Sigmoid colon (tissue), 7 donors: ENCODE results near the gene YIPF3. TPM values are rescaled to one million over a fixed set of nuclear protein-coding genes. Genes with fewer than 3 reads are reported as not detected.

Experiments used
- DNase-seq: peaks from one replicate; pipeline ENCODE4 v3.0.0-alpha.2; 2019
- H3K27ac ChIP-seq, 4 donors: fragments of 200-600 bp; sonication (generic); one replicate each; pipeline ENCODE4 v1.5.1; 2016 to 2019; ENCODE audit warnings: mild to moderate bottlenecking in 1 of 4
- H3K27me3 ChIP-seq, 3 donors: fragments of 200-600 bp; sonication (generic); one replicate each; pipeline ENCODE4 v1.5.1; 2019; ENCODE audit warnings: mild to moderate bottlenecking in 1 of 3
- H3K36me3 ChIP-seq, 4 donors: fragments of 200-600 bp; sonication (generic); one replicate each; pipeline ENCODE4 v1.5.1; 2016 to 2019
- H3K4me1 ChIP-seq, 4 donors: fragments of 200-600 bp; sonication (generic); one replicate each; pipeline ENCODE4 v1.5.1; 2017 to 2019
- H3K4me3 ChIP-seq, 4 donors: fragments of 200-600 bp; sonication (generic); one replicate each; pipeline ENCODE4 v1.5.1; 2017 to 2019; ENCODE audit warnings: mild to moderate bottlenecking in 2 of 4, moderate library complexity in 1 of 4
- H3K9me3 ChIP-seq, 4 donors: fragments of 200-600 bp in 3 of 4; sonication (generic) in 3 of 4; one replicate each; pipeline versions ENCODE4 v1.5.1 to v1.6.1; 2013 to 2019
- EP300 ChIP-seq, 4 donors: sonication (generic); formaldehyde crosslinking; IDR thresholded peaks; one replicate each; pipeline ENCODE4 v1.6.1; 2017; ENCODE audit warnings: antibody characterized with exemption in 4 of 4
- POLR2A ChIP-seq, 2 donors: fragments of 450-650 bp; IDR thresholded peaks; one replicate each; pipeline ENCODE4 v1.6.1; 2016; ENCODE audit warnings: antibody characterized with exemption in 2 of 2, mild to moderate bottlenecking in 2 of 2, moderate library complexity in 2 of 2
- POLR2AphosphoS5 ChIP-seq, 4 donors: sonication (generic); formaldehyde crosslinking; IDR thresholded peaks; one replicate each; pipeline ENCODE4 v1.6.1; 2017; ENCODE audit warnings: antibody characterized with exemption in 4 of 4
- WGBS, 2 donors: extraction: QIAGEN DNeasy Blood & Tissue Kit; methylation state at CpG; one replicate each; pipeline ENCODE4 v1.1.7; 2013; 5-methylcytosine and 5-hydroxymethylcytosine counted together
- intact Hi-C: fragments of 100-400 bp; cut with DNase I; formaldehyde crosslinking; loops from one replicate; pipeline ENCODE4 v1.15.1; 2023
- polyA plus RNA-seq, 3 donors: library from polyadenylated mRNA; stranded (reverse); fragments of 200-250 nt; gene quantifications; one replicate each; pipeline ENCODE4 v1.2.3, GENCODE V29; 2013
- total RNA-seq, 4 donors: library from RNA; depleted of rRNA; stranded (reverse); fragments of >200 nt; gene quantifications; one replicate each; pipeline ENCODE4 v1.1.0, GENCODE V29; 2016
- TF ChIP-seq, protein P1 (sequence below), 4 experiments: fragments of 450-650 bp in 3 of 4; fragments of 200-600 bp in 1 of 4; IDR thresholded peaks; one replicate each; pipeline ENCODE4 v1.5.1; 2016 to 2019; ENCODE audit warnings: antibody characterized with exemption in 4 of 4, mild to moderate bottlenecking in 3 of 4, moderate library complexity in 2 of 4
- donor health status: healthy with polysubstance abuse.
- donor health status: Bipolar disorder and iron deficiency.
- donor health status: healthy.

The YIPF3 gene
- total and polyA plus RNA-seq, 7 donors = 35.4 to 93.6 (median 65.6) TPM

DNA sequence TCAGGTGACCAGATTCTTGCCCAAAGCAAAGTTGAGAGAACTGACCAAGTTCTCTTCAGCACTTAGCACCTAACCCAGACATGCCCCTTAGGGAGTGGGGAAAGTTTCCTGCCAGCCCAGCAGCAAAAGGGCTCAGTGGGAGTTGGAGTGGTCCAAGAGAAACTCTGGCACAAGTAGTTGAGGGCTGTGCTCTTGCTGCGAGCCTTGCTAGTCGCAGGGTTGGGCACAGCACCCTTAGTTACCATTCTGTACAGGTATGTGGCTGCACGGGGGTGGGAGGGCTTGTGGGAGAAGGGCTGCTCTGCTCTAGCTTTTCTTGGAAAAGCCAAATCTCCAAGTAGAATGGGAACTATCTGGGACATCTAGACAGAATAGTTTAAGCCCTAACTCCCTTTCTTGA, 6.6 kb upstream of the YIPF3 start:
- H3K9me3 ChIP-seq = no peaks in the 10 kb centered on the region
- H3K4me3 ChIP-seq = no peak overlapping the region
- 95 to 97% methylated on average over 3 of the region's 3 CpGs for WGBS, 2 donors
- no peak for DNase-seq
- H3K27me3 ChIP-seq = no peaks in the 10 kb centered on the region
- no peak overlapping the region for H3K27ac ChIP-seq
- peaks cover 0 to 7% (median 5%) of the 10 kb centered on the region in 4 donors for H3K4me1 ChIP-seq
- H3K36me3 ChIP-seq = peaks cover 52 to 93% (median 64%) of the 10 kb centered on the region in 4 donors
- intact Hi-C loops = no loop called here
- TF ChIP-seq, protein P1, sequence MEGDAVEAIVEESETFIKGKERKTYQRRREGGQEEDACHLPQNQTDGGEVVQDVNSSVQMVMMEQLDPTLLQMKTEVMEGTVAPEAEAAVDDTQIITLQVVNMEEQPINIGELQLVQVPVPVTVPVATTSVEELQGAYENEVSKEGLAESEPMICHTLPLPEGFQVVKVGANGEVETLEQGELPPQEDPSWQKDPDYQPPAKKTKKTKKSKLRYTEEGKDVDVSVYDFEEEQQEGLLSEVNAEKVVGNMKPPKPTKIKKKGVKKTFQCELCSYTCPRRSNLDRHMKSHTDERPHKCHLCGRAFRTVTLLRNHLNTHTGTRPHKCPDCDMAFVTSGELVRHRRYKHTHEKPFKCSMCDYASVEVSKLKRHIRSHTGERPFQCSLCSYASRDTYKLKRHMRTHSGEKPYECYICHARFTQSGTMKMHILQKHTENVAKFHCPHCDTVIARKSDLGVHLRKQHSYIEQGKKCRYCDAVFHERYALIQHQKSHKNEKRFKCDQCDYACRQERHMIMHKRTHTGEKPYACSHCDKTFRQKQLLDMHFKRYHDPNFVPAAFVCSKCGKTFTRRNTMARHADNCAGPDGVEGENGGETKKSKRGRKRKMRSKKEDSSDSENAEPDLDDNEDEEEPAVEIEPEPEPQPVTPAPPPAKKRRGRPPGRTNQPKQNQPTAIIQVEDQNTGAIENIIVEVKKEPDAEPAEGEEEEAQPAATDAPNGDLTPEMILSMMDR (IDR thresholded peaks at IDR 0.05) = no peak
- TF ChIP-seq POLR2A (IDR thresholded peaks at IDR 0.05) = no peak
- no peak for TF ChIP-seq EP300 (IDR thresholded peaks at IDR 0.05)
- TF ChIP-seq POLR2AphosphoS5 (IDR thresholded peaks at IDR 0.05) = no peak

DNA sequence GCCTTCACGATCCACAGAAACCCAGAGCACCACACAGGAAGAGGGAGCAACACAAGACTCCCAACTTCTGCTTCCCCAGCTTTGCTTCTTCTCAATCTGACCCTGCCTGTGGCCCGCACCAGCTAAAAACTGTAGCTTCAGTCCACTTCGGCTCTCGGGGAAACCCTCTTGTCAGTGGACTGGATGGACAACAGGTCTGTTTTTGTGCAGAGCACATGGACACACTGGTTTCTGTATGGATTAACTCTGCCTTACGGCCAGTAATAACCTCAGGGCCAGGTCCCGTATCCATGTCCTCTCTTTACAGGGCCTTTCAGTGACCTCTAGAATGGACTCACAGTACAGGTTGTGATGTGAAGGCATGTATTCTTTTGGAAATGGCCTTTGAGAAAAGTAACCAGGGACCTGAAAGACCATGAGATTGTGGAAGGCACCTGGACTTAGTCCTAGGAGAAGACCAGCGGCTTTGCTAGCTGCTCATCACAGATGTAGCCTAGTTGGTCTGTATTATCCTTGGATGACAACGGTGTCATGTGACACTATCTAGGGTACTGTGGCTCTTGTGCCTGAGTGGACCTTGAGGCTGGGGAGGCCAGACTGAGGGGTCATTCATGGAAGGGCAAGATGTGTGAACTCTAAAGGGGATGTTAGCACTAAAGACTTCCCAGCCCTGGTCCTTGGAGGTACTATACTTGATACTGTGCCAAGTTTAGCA, 6.0 kb upstream of the YIPF3 start:
- no peak for DNase-seq
- peaks cover 49 to 87% (median 59%) of the 10 kb centered on the region in 4 donors for H3K36me3 ChIP-seq
- no peaks in the 10 kb centered on the region for H3K27me3 ChIP-seq
- H3K27ac ChIP-seq = no peak overlapping the region
- intact Hi-C loops = no loop called here
- no peak for TF ChIP-seq EP300 (IDR thresholded peaks at IDR 0.05)
- TF ChIP-seq, protein P1 (IDR thresholded peaks at IDR 0.05) = no peak
- no peak for TF ChIP-seq POLR2AphosphoS5 (IDR thresholded peaks at IDR 0.05)
- no peak for TF ChIP-seq POLR2A (IDR thresholded peaks at IDR 0.05)
- peaks cover 0 to 13% (median 11%) of the 10 kb centered on the region in 4 donors for H3K4me1 ChIP-seq
- no peak overlapping the region for H3K4me3 ChIP-seq
- H3K9me3 ChIP-seq = no peaks in the 10 kb centered on the region
- WGBS, 2 donors = 91 to 94% methylated on average over 8 of the region's 8 CpGs

DNA sequence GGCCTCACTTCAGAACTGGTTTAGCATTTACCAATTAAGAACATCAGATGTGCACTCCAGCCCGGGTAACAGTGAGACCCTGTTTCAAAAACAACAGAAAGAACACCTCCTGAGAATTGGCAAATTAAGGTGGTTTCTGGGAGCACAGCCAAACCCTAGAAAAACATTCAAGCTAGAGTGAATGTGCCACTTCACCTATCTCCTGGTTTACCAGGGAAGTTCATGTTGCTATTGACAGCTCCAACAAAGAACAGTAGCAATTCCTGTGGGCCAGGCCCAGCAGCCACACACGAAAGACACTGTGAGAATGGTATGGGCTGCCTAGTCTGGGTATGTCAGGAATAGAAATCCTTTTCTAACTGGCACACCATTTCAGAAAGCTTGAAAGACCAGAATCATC, 5.1 kb upstream of the YIPF3 start:
- DNase-seq = no peak
- H3K27me3 ChIP-seq = no peaks in the 10 kb centered on the region
- H3K4me1 ChIP-seq = peaks cover 0 to 16% (median 14%) of the 10 kb centered on the region in 4 donors
- TF ChIP-seq EP300 (IDR thresholded peaks at IDR 0.05) (no peak), POLR2AphosphoS5 (IDR thresholded peaks at IDR 0.05) (no peak), POLR2A (IDR thresholded peaks at IDR 0.05) (no peak)
- TF ChIP-seq, protein P1 (IDR thresholded peaks at IDR 0.05) = no peak
- no peaks in the 10 kb centered on the region for H3K9me3 ChIP-seq
- intact Hi-C loops = no loop called here
- H3K36me3 ChIP-seq = peaks cover 49 to 78% (median 51%) of the 10 kb centered on the region in 4 donors
- H3K4me3 ChIP-seq = no peak overlapping the region
- WGBS, 2 donors = 79 to 92% methylated on average over 2 of the region's 2 CpGs
- H3K27ac ChIP-seq = no peak overlapping the region

DNA sequence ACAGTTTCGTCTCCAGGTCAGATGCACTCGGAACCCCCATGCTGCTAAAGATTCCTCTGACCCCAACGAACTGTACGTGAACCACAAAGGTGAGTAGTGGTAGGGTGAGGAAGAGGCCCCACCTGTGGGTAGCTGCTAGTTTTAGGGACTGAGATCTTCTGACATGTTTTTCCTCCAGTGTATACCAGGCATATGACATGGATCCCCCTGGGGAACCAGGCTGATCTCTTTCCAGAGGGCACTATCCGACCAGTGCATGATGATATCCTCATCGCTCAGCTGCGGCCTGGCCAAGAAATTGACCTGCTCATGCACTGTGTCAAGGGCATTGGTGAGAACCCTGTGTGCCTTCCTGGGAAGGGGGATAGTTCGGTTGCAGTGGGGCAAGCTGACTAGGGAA, 3.4 kb upstream of the YIPF3 start:
- WGBS, 2 donors = 94 to 97% methylated on average over 8 of the region's 8 CpGs
- TF ChIP-seq POLR2AphosphoS5 (IDR thresholded peaks at IDR 0.05) (no peak), POLR2A (IDR thresholded peaks at IDR 0.05) (no peak), EP300 (IDR thresholded peaks at IDR 0.05) (no peak)
- TF ChIP-seq, protein P1 (IDR thresholded peaks at IDR 0.05) = no peak
- Histone ChIP-seq H3K27me3 (no peaks in the 10 kb centered on the region), H3K27ac (no peak overlapping the region), H3K36me3 (peaks cover 49 to 66% (median 52%) of the 10 kb centered on the region in 4 donors), H3K4me3 (no peak overlapping the region), H3K4me1 (peaks cover 0 to 30% (median 26%) of the 10 kb centered on the region in 4 donors), H3K9me3 (no peaks in the 10 kb centered on the region)
- intact Hi-C loops = no loop called here
- DNase-seq = no peak
